HEK293 (cell line): ENCODE measurements around the gene DYNLT4.

ENCODE experiments used
- ZBTB7A ChIP-seq: fragments of 450-650 bp; formaldehyde crosslinking; IDR thresholded peaks from 2 replicates; pipeline ENCODE4 v1.5.1; 2016; ENCODE audit warnings: low read depth, missing biosample characterization, missing genetic modification characterization
- ZNF24 ChIP-seq: fragments of 450-650 bp; formaldehyde crosslinking; IDR thresholded peaks from 2 replicates; pipeline ENCODE4 v1.5.1; 2016; ENCODE audit warnings: missing biosample characterization, missing genetic modification characterization
- ZNF660 ChIP-seq: fragments of 450-650 bp; IDR thresholded peaks from 2 replicates; pipeline ENCODE4 v1.5.1; 2018; ENCODE audit warnings: missing biosample characterization, mild to moderate bottlenecking, missing genetic modification characterization
- TF ChIP-seq, protein P1 (sequence below): fragments of 450-650 bp; formaldehyde crosslinking; IDR thresholded peaks from 2 replicates; pipeline ENCODE4 v1.5.1; 2016; ENCODE audit warnings: missing biosample characterization, missing genetic modification characterization

DNA sequence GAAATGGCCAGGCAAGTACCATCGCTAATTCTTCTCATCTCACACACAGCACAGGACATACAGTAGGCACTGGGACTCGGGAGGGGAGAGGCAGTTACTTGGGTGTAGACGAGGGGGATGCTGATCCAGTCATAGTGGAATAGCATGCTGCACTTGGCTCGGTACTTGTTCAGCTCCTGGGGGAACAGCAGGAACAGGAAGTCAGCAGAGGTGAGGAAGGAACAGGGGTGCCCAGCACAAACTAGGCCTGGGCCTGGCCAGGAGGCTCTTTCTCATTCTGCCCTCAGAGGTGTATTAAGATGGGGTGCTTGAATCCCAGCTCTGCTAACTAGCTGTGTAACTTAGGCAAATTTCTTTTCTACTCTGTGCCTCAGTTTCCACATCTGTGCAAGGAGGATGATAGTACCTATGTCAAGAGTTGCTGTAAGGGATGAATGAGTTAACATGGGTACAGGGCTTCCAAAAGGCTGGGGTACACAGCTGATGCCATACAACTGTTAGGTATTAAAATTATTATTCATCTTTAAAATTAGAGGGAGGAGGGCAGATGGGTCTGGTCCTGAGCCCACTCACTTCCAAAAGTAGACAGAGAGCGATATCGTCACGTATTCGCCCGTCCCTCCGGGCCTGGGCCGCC, 21.5 kb downstream of the DYNLT4 start:
- TF ChIP-seq ZBTB7A, result no peak
- TF ChIP-seq, protein P1, sequence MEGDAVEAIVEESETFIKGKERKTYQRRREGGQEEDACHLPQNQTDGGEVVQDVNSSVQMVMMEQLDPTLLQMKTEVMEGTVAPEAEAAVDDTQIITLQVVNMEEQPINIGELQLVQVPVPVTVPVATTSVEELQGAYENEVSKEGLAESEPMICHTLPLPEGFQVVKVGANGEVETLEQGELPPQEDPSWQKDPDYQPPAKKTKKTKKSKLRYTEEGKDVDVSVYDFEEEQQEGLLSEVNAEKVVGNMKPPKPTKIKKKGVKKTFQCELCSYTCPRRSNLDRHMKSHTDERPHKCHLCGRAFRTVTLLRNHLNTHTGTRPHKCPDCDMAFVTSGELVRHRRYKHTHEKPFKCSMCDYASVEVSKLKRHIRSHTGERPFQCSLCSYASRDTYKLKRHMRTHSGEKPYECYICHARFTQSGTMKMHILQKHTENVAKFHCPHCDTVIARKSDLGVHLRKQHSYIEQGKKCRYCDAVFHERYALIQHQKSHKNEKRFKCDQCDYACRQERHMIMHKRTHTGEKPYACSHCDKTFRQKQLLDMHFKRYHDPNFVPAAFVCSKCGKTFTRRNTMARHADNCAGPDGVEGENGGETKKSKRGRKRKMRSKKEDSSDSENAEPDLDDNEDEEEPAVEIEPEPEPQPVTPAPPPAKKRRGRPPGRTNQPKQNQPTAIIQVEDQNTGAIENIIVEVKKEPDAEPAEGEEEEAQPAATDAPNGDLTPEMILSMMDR (tag by site-specific recombination), result no peak
- TF ChIP-seq ZNF660 (tag by site-specific recombination), result no peak
- TF ChIP-seq ZNF24 (tag by site-specific recombination), result no peak
